Sigmoid colon (tissue), 7 donors: ENCODE measurements around the gene GCM1. TPM values are rescaled to one million over a fixed set of nuclear protein-coding genes. Genes with fewer than 3 reads are reported as not detected.

Experiments used
- DNase-seq: peaks from one replicate; pipeline ENCODE4 v3.0.0-alpha.2; 2019
- H3K27ac ChIP-seq, 4 donors: fragments of 200-600 bp; sonication (generic); one replicate each; pipeline ENCODE4 v1.5.1; 2016 to 2019; ENCODE audit warnings: mild to moderate bottlenecking in 1 of 4
- H3K27me3 ChIP-seq, 3 donors: fragments of 200-600 bp; sonication (generic); one replicate each; pipeline ENCODE4 v1.5.1; 2019; ENCODE audit warnings: mild to moderate bottlenecking in 1 of 3
- H3K36me3 ChIP-seq, 4 donors: fragments of 200-600 bp; sonication (generic); one replicate each; pipeline ENCODE4 v1.5.1; 2016 to 2019
- H3K4me1 ChIP-seq, 4 donors: fragments of 200-600 bp; sonication (generic); one replicate each; pipeline ENCODE4 v1.5.1; 2017 to 2019
- H3K4me3 ChIP-seq, 4 donors: fragments of 200-600 bp; sonication (generic); one replicate each; pipeline ENCODE4 v1.5.1; 2017 to 2019; ENCODE audit warnings: mild to moderate bottlenecking in 2 of 4, moderate library complexity in 1 of 4
- H3K9me3 ChIP-seq, 4 donors: fragments of 200-600 bp in 3 of 4; sonication (generic) in 3 of 4; one replicate each; pipeline versions ENCODE4 v1.5.1 to v1.6.1; 2013 to 2019
- EP300 ChIP-seq, 4 donors: sonication (generic); formaldehyde crosslinking; IDR thresholded peaks; one replicate each; pipeline ENCODE4 v1.6.1; 2017; ENCODE audit warnings: antibody characterized with exemption in 4 of 4
- POLR2A ChIP-seq, 2 donors: fragments of 450-650 bp; IDR thresholded peaks; one replicate each; pipeline ENCODE4 v1.6.1; 2016; ENCODE audit warnings: antibody characterized with exemption in 2 of 2, mild to moderate bottlenecking in 2 of 2, moderate library complexity in 2 of 2
- POLR2AphosphoS5 ChIP-seq, 4 donors: sonication (generic); formaldehyde crosslinking; IDR thresholded peaks; one replicate each; pipeline ENCODE4 v1.6.1; 2017; ENCODE audit warnings: antibody characterized with exemption in 4 of 4
- WGBS, 2 donors: extraction: QIAGEN DNeasy Blood & Tissue Kit; methylation state at CpG; one replicate each; pipeline ENCODE4 v1.1.7; 2013; 5-methylcytosine and 5-hydroxymethylcytosine counted together
- intact Hi-C: fragments of 100-400 bp; cut with DNase I; formaldehyde crosslinking; loops from one replicate; pipeline ENCODE4 v1.15.1; 2023
- polyA plus RNA-seq, 3 donors: library from polyadenylated mRNA; stranded (reverse); fragments of 200-250 nt; gene quantifications; one replicate each; pipeline ENCODE4 v1.2.3, GENCODE V29; 2013
- total RNA-seq, 4 donors: library from RNA; depleted of rRNA; stranded (reverse); fragments of >200 nt; gene quantifications; one replicate each; pipeline ENCODE4 v1.1.0, GENCODE V29; 2016
- TF ChIP-seq, protein P1 (sequence below), 4 experiments: fragments of 450-650 bp in 3 of 4; fragments of 200-600 bp in 1 of 4; IDR thresholded peaks; one replicate each; pipeline ENCODE4 v1.5.1; 2016 to 2019; ENCODE audit warnings: antibody characterized with exemption in 4 of 4, mild to moderate bottlenecking in 3 of 4, moderate library complexity in 2 of 4
- donor health status: healthy with polysubstance abuse.
- donor health status: Bipolar disorder and iron deficiency.
- donor health status: healthy.

Gene GCM1
- total and polyA plus RNA-seq, 7 donors, result 0.09 TPM; not detected in 6

DNA sequence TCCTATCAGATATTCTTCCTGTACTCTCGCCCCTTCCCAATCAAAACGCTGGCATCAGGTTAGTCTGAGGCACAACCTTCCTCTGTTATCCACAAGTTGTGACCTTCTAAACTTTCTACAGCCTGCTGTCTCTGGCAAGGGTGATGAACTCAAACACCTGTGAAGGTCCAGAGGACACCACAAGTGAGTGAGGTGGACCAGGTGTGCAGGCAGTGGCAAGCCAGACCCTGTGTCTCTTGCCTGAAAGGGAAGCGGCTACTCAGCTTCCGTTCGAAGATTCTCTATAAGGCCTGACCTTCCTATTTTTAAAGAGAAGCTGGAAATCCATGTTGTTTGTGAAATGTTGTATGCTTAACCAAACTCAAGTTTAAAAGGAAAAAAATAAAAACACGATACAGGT lies 36.8 kb downstream of the GCM1 start:
- no peak for DNase-seq
- Histone ChIP-seq H3K27me3 (no peaks in the 10 kb centered on the region), H3K9me3 (no peaks in the 10 kb centered on the region), H3K27ac (peak overlapping the region in 1 of 4 donors; percentile 57), H3K4me1 (peaks cover 0 to 28% (median 21%) of the 10 kb centered on the region in 4 donors), H3K36me3 (no peaks in the 10 kb centered on the region), H3K4me3 (no peak overlapping the region)
- WGBS, 2 donors, result 49 to 80% methylated on average over 6 of the region's 6 CpGs
- intact Hi-C loops, result no loop called here
- TF ChIP-seq POLR2AphosphoS5 (IDR thresholded peaks at IDR 0.05) (no peak), POLR2A (IDR thresholded peaks at IDR 0.05) (no peak), EP300 (IDR thresholded peaks at IDR 0.05) (no peak)
- TF ChIP-seq, protein P1, sequence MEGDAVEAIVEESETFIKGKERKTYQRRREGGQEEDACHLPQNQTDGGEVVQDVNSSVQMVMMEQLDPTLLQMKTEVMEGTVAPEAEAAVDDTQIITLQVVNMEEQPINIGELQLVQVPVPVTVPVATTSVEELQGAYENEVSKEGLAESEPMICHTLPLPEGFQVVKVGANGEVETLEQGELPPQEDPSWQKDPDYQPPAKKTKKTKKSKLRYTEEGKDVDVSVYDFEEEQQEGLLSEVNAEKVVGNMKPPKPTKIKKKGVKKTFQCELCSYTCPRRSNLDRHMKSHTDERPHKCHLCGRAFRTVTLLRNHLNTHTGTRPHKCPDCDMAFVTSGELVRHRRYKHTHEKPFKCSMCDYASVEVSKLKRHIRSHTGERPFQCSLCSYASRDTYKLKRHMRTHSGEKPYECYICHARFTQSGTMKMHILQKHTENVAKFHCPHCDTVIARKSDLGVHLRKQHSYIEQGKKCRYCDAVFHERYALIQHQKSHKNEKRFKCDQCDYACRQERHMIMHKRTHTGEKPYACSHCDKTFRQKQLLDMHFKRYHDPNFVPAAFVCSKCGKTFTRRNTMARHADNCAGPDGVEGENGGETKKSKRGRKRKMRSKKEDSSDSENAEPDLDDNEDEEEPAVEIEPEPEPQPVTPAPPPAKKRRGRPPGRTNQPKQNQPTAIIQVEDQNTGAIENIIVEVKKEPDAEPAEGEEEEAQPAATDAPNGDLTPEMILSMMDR (IDR thresholded peaks at IDR 0.05), result no peak

DNA sequence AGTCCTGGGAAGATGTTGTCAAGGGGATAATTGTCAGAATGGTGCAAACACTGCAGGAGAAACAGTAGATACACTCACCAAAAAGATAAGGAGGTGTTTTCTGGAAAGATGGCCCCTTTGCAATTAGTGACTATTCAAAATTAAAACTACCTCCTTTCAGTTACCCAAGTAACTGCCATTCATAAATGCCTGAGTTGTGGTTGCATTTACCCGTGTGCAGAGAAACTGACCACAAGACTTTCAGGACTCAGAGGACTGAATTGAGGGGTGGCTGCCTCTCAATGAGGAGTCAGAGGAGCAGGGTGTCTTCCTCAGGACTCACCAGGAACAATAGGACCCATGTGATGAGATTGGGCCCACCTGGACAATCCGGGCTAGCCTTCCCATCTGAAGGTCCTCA lies 39.0 kb downstream of the GCM1 start:
- Histone ChIP-seq H3K4me3 (no peak overlapping the region), H3K27ac (no peak overlapping the region), H3K27me3 (no peaks in the 10 kb centered on the region), H3K36me3 (no peaks in the 10 kb centered on the region), H3K4me1 (peaks cover 0 to 37% (median 30%) of the 10 kb centered on the region in 4 donors), H3K9me3 (no peaks in the 10 kb centered on the region)
- DNase-seq, result no peak
- whole genome bisulfite sequencing, 2 donors, result 83 to 91% methylated on average over 2 of the region's 2 CpGs
- no peak for TF ChIP-seq POLR2AphosphoS5 (IDR thresholded peaks at IDR 0.05)
- TF ChIP-seq, protein P1 (IDR thresholded peaks at IDR 0.05), result no peak
- no peak for TF ChIP-seq EP300 (IDR thresholded peaks at IDR 0.05)
- TF ChIP-seq POLR2A (IDR thresholded peaks at IDR 0.05), result no peak
- intact Hi-C loops, result no loop called here

DNA sequence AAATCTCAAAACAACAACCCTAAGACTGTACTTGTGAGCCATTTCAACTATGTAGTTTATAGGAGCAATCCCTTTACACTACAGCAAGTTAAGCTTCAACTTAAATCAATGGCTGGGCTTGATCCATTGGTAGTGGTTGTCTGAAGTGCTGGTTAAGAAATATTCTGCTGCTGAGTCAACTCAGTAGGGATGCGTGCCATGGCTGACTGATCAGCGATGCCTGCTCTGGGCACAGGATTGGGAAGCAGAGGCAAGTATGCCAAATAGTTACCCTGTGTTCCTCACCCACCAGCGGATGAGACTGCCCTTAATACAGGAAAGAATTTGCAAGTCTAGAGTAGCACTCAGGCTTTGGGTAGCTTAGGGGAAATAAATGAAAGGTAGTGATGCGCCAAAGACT lies 41.5 kb downstream of the GCM1 start:
- Histone ChIP-seq H3K36me3 (peaks cover 0 to 10% (median 6%) of the 10 kb centered on the region in 4 donors), H3K4me3 (no peak overlapping the region), H3K27me3 (no peaks in the 10 kb centered on the region), H3K9me3 (no peaks in the 10 kb centered on the region), H3K4me1 (peaks cover 0 to 20% (median 12%) of the 10 kb centered on the region in 4 donors), H3K27ac (peak overlapping the region in 2 of 4 donors; percentile 24 to 26)
- intact Hi-C loops, result no loop called here
- no peak for DNase-seq
- 93% methylated on average over 4 of the region's 4 CpGs for WGBS, 2 donors
- TF ChIP-seq POLR2AphosphoS5 (IDR thresholded peaks at IDR 0.05), result no peak
- TF ChIP-seq EP300 (IDR thresholded peaks at IDR 0.05), result no peak
- no peak for TF ChIP-seq POLR2A (IDR thresholded peaks at IDR 0.05)
- TF ChIP-seq, protein P1 (IDR thresholded peaks at IDR 0.05), result no peak

DNA sequence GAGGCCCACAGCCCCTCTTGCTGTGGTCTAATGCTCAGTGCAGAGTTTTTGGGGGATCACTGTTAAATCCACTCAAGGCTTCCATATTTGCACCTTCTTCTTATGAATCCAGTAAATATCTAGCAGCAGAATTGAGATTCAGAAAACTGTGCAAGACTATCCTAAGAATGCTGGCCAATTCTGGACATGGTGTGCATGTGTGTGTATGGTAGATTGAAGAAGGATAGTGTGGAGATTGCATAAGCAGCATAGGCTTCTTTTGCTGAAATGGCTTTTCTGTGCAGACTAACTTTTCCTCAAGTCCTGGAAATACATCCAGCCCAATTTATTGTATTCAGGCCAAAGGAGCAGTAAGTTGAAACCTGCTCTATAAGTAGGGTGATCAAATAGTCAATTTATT lies 43.7 kb downstream of the GCM1 start:
- DNase-seq, result no peak
- H3K4me1 ChIP-seq, result peaks cover 0 to 20% (median 12%) of the 10 kb centered on the region in 4 donors
- H3K36me3 ChIP-seq, result peaks cover 0 to 31% (median 14%) of the 10 kb centered on the region in 4 donors
- no peak overlapping the region for H3K4me3 ChIP-seq
- TF ChIP-seq POLR2AphosphoS5 (IDR thresholded peaks at IDR 0.05) (no peak), POLR2A (IDR thresholded peaks at IDR 0.05) (no peak), EP300 (IDR thresholded peaks at IDR 0.05) (no peak)
- TF ChIP-seq, protein P1 (IDR thresholded peaks at IDR 0.05), result no peak
- H3K9me3 ChIP-seq, result no peaks in the 10 kb centered on the region
- peak overlapping the region in 1 of 4 donors; percentile 45 for H3K27ac ChIP-seq
- intact Hi-C loops, result loop anchor here (2.0 kb wide), 2 partner anchors 62 to 380 kb away; no protein-coding TSS in a partner anchor
- no peaks in the 10 kb centered on the region for H3K27me3 ChIP-seq
